Measurements from ENCODE around the gene XYLT1.

DNA sequence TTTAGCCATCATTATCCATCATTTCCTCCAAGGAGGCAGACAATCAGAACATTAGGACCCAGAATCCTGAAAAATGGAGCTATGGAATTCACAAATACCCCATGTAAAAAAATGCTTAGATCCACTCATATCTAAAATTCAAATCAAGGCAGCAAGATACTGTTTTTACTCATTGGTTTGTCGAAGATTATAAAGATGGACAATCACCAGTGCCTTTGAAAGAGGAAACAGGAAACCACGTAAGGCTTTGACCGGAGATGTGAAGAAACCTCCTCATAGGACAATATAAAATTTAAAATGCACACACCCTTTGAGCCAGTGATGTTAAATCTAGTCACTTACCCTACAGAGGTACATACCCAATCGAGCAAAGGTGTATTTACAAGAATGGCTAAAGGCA lies 130.0 kb downstream of the XYLT1 start:
- TF ChIP-seq CTCF (IDR thresholded peaks at IDR 0.05) (no peak), POLR2A (IDR thresholded peaks at IDR 0.05) (no peak)

All from esophagus squamous epithelium (tissue), 4 donors.